Body of pancreas (tissue), 4 donors: ENCODE measurements around the gene CDK19. TPM values are rescaled to one million over a fixed set of nuclear protein-coding genes. Genes with fewer than 3 reads are reported as not detected.

ENCODE experiments used
- ATAC-seq: fragments of 150-250 bp; one replicate; pipeline ENCODE4 v1.9.1; 2016
- DNase-seq, 4 donors: peaks; one replicate each; pipeline ENCODE4 v3.0.0-alpha.2; 2019
- H3K27ac ChIP-seq, 4 donors: fragments of 200-600 bp; sonication (generic); 1 replicate in 3 of 4; 2 replicates in 1 of 4; pipeline versions ENCODE4 v1.5.1 to v1.6.1; 2016 to 2019; ENCODE audit warnings: mild to moderate bottlenecking in 1 of 4, mixed read lengths in 1 of 4, moderate library complexity in 1 of 4
- H3K27me3 ChIP-seq, 2 donors: fragments of 200-600 bp; sonication (generic); one replicate each; pipeline ENCODE4 v1.6.0; 2016; ENCODE audit warnings: mild to moderate bottlenecking in 1 of 2
- H3K36me3 ChIP-seq, 2 donors: fragments of 200-600 bp; sonication (generic); replicated peaks in 1 of 2; 2 replicates each; pipeline ENCODE4 v1.5.1; 2016; ENCODE audit warnings: low read depth in 2 of 2; ENCODE audit not compliant: insufficient read depth in 1 of 2
- H3K4me1 ChIP-seq: fragments of 200-600 bp; sonication (generic); one replicate; pipeline ENCODE4 v1.6.0; 2016
- H3K4me3 ChIP-seq, 2 donors: fragments of 200-600 bp; sonication (generic); 1 replicate in 1 of 2; 2 replicates in 1 of 2; pipeline ENCODE4 v1.5.1; 2016 to 2019
- H3K9me3 ChIP-seq, 3 donors: fragments of 200-600 bp; sonication (generic); 1 replicate in 2 of 3; 2 replicates in 1 of 3; pipeline ENCODE4 v1.5.1; 2016
- CTCF ChIP-seq, 7 experiments: fragments of 450-650 bp in 4 of 7; fragments of 200-600 bp in 3 of 7; sonication (generic) in 3 of 7; IDR thresholded peaks; one replicate each; pipeline ENCODE4 v1.5.1; 2016 to 2019; ENCODE audit warnings: antibody characterized with exemption in 7 of 7
- POLR2A ChIP-seq, 3 donors: fragments of 450-650 bp; IDR thresholded peaks; one replicate each; pipeline ENCODE4 v1.6.1; 2016; ENCODE audit warnings: antibody characterized with exemption in 3 of 3, mild to moderate bottlenecking in 2 of 3
- WGBS, 2 donors: methylation state at CpG; one replicate each; pipeline ENCODE4 v1.1.5; 2017; 5-methylcytosine and 5-hydroxymethylcytosine counted together
- intact Hi-C: fragments of 100-400 bp; cut with DNase I; formaldehyde crosslinking; loops from one replicate; pipeline ENCODE4 v1.15.1; 2023
- total RNA-seq, 2 donors: library from RNA; depleted of rRNA; stranded (reverse); fragments of >200 nt; gene quantifications; one replicate each; pipeline ENCODE4 v1.1.0, GENCODE V29; 2016

The CDK19 gene
- total RNA-seq, 2 donors from 2014 or later = 4.0 to 8.0 TPM

- WGBS, 2 donors = 79 to 86% methylated on average over 1 of the region's 1 CpG
- TF ChIP-seq POLR2A (IDR thresholded peaks at IDR 0.05) (no peak), CTCF (IDR thresholded peaks at IDR 0.05) (no peak)
These were observed 30.7 kb downstream of the CDK19 start for GRCh38 chr6:110784610-110784979.

GRCh38 chr6:110781522-110782214 is 33.6 kb downstream of the CDK19 start:
- Histone ChIP-seq H3K4me3 (no peak overlapping the region), H3K4me1 (peaks cover 4% of the 10 kb centered on the region), H3K36me3 (no peaks in the 10 kb centered on the region), H3K9me3 (no peaks in the 10 kb centered on the region), H3K27me3 (no peaks in the 10 kb centered on the region), H3K27ac (no peak overlapping the region)
- intact Hi-C loops = no loop called here
- DNase-seq = no peak
- 72 to 75% methylated on average over 7 of the region's 7 CpGs for WGBS, 2 donors
- no peak for ATAC-seq
- no peak for TF ChIP-seq CTCF (IDR thresholded peaks at IDR 0.05)
- no peak for TF ChIP-seq POLR2A (IDR thresholded peaks at IDR 0.05)

More at GRCh38 chr6:110784610-110784979, 30.7 kb downstream of the CDK19 start:
- Histone ChIP-seq H3K27me3 (no peaks in the 10 kb centered on the region), H3K36me3 (no peaks in the 10 kb centered on the region), H3K9me3 (peaks cover 0 to 6% (median 0%) of the 10 kb centered on the region in 3 donors), H3K4me1 (peaks cover 4% of the 10 kb centered on the region), H3K27ac (no peak overlapping the region), H3K4me3 (no peak overlapping the region)
- intact Hi-C loops = no loop called here
- no peak for ATAC-seq
- DNase-seq = no peak

GRCh38 chr6:110778333-110778732 is 36.9 kb downstream of the CDK19 start:
- TF ChIP-seq CTCF (IDR thresholded peaks at IDR 0.05) = no peak
- no peak for TF ChIP-seq POLR2A (IDR thresholded peaks at IDR 0.05)
- H3K4me3 ChIP-seq = no peak overlapping the region
- H3K4me1 ChIP-seq = peaks cover 4% of the 10 kb centered on the region
- ATAC-seq (no peak), DNase-seq (no peak)
- intact Hi-C loops = no loop called here
- no peaks in the 10 kb centered on the region for H3K36me3 ChIP-seq
- H3K27me3 ChIP-seq = no peaks in the 10 kb centered on the region
- 86 to 100% methylated on average over 1 of the region's 1 CpG for WGBS, 2 donors
- no peak overlapping the region for H3K27ac ChIP-seq
- H3K9me3 ChIP-seq = no peaks in the 10 kb centered on the region

- intact Hi-C loops = no loop called here
- Histone ChIP-seq H3K27me3 (no peaks in the 10 kb centered on the region), H3K4me1 (peaks cover 4% of the 10 kb centered on the region), H3K36me3 (no peaks in the 10 kb centered on the region), H3K4me3 (no peak overlapping the region), H3K9me3 (no peaks in the 10 kb centered on the region), H3K27ac (no peak overlapping the region)
- no peak for ATAC-seq
- no peak for DNase-seq
- no peak for TF ChIP-seq CTCF (IDR thresholded peaks at IDR 0.05)
- TF ChIP-seq POLR2A (IDR thresholded peaks at IDR 0.05) = no peak
- WGBS, 2 donors = 95% methylated on average over 2 of the region's 2 CpGs
These were observed 37.6 kb downstream of the CDK19 start for GRCh38 chr6:110777636-110778035.

- intact Hi-C loops = no loop called here
- ATAC-seq (no peak), DNase-seq (no peak)
- TF ChIP-seq POLR2A (IDR thresholded peaks at IDR 0.05) = no peak
- TF ChIP-seq CTCF (IDR thresholded peaks at IDR 0.05) = no peak
- Histone ChIP-seq H3K4me3 (no peak overlapping the region), H3K27me3 (no peaks in the 10 kb centered on the region), H3K27ac (no peak overlapping the region), H3K4me1 (no peaks in the 10 kb centered on the region), H3K36me3 (no peaks in the 10 kb centered on the region), H3K9me3 (no peaks in the 10 kb centered on the region)
These were observed 38.9 kb downstream of the CDK19 start for GRCh38 chr6:110776413-110776812.
